Liver (tissue), 3 donors: ENCODE data around the gene DYNC1H1.

Source experiments
- CTCF ChIP-seq: fragments of 150-350 bp; IDR thresholded peaks from 2 replicates; pipeline ENCODE4 v1.5.1; 2017; ENCODE audit warnings: improper control_type of control experiment, low read depth, low read length; ENCODE audit not compliant: missing input control
- JUND ChIP-seq, 2 donors: IDR thresholded peaks; 2 replicates each; pipeline ENCODE4 v1.6.1; 2016; ENCODE audit warnings: antibody characterized with exemption in 2 of 2
- REST ChIP-seq: IDR thresholded peaks from 2 replicates; pipeline ENCODE4 v1.6.1; 2016; ENCODE audit warnings: antibody characterized with exemption, mild to moderate bottlenecking
- donor health status: healthy.
- donor health status: healthy.

GRCh38 chr14:102011631-102012030 is 47.3 kb downstream of the DYNC1H1 start:
- TF ChIP-seq CTCF (no peak), JUND (IDR thresholded peaks at IDR 0.05) (no peak), REST (no peak)
